ENCODE measurements around the gene ANXA2R. TPM values are rescaled to one million over a fixed set of nuclear protein-coding genes. Genes with fewer than 3 reads are reported as not detected.
"Not testable (repeated sequence)": the region's sequence is repeated elsewhere in the genome, so short reads cannot be mapped to it uniquely, and the experiment has no call there.

The ANXA2R gene, protein sequence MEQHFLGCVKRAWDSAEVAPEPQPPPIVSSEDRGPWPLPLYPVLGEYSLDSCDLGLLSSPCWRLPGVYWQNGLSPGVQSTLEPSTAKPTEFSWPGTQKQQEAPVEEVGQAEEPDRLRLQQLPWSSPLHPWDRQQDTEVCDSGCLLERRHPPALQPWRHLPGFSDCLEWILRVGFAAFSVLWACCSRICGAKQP
- total RNA-seq (2014; rRNA removed; shearing (Covaris generic)), result 2.6 and 3.2 TPM in 2 replicates

- DNase-seq (ENCODE audit: low read depth), result peak; percentile 91
Observed at GRCh38 chr5:43040287-43041098, at the start of gene ANXA2R. Gene ANXA2R, minus strand, starts transcription at chr5:43040319. Its CDS starts 273 bp downstream, at chr5:43040046.

- DNase-seq (ENCODE audit: low read depth), result not testable (repeated sequence)
Observed at GRCh38 chr5:43086118-43086908, 46.2 kb upstream of the ANXA2R start.

DNA sequence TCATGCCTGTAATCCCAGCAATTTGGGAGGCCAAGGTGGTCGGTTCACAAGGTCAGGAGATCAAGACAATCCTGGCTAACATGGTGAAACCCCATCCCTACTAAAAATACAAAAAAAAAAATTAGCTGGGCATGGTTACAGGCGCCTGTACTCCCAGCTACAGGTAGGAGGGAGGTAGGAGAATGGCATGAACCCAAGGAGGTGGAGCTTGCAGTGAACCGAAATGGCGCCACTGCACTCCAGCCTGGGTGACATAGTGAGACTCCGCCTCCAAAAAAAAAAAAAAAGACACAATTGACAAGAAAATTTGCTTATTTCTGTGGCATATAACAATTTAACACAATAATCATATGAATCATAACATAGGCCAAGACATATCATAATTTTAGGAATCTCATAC lies 45.3 kb upstream of the ANXA2R start:
- DNase-seq (ENCODE audit: low read depth), result no peak

DNA sequence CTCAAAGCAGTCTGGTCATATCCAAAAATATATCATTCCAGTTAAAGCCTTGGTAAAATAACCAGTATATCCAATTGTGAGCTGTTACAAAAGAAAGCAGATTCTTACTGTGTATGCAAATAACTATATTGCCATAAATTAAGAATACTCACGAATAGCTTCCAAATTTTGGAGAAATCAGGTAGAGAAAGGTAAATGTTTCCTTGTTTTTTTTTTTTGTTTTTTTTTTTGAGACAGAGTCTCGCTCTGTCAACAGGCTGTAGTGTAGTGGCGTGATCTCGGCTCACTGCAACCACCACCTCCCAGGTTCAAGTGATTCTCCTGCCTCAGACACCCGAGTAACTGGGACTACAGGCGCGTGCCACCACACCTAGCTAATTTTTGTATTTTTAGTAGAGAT lies 44.3 kb upstream of the ANXA2R start:
- not testable (repeated sequence) for DNase-seq (ENCODE audit: low read depth)

DNA sequence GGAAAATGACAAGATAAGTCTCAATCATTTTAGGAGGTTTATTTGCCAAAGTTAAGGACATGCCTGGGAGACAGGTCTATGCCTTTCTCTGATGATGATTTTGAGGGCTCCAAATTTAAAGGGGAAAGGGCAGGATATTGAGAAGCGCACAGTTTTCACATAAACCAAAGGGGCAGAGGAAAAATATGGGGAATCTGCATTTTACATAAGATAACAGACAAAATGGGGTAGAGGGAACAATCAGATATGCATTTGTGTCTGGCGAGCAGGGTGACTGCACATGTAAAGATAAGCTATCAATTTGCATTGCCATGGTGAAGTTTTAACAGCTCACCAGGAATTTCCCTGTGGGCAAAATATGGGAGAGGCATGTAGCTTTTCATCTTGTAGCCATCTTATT lies 41.2 kb upstream of the ANXA2R start:
- DNase-seq (ENCODE audit: low read depth), result not testable (repeated sequence)

DNA sequence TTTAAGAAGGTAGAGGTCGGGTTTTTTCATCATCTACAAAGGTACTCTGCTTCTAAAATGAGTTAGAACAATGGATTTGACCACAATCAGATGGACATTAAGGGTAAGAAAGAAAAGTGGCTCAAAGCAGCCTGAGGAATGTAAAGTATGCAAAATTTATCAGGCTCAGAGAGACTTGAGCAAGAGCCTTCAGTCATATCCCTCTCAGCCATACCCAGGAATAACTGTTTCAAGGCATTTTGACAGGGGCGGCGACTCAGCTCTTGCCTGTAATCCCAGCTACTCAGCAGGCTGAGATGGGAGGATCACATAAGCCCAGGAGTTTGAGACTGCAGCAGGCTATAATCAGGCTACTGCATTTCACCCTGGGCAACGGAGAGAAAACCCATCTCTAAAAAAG lies 38.8 kb upstream of the ANXA2R start:
- DNase-seq (ENCODE audit: low read depth), result peak; percentile 31

- DNase-seq (ENCODE audit: low read depth), result not testable (repeated sequence)
Observed at GRCh38 chr5:43077446-43078191, 37.5 kb upstream of the ANXA2R start.

DNA sequence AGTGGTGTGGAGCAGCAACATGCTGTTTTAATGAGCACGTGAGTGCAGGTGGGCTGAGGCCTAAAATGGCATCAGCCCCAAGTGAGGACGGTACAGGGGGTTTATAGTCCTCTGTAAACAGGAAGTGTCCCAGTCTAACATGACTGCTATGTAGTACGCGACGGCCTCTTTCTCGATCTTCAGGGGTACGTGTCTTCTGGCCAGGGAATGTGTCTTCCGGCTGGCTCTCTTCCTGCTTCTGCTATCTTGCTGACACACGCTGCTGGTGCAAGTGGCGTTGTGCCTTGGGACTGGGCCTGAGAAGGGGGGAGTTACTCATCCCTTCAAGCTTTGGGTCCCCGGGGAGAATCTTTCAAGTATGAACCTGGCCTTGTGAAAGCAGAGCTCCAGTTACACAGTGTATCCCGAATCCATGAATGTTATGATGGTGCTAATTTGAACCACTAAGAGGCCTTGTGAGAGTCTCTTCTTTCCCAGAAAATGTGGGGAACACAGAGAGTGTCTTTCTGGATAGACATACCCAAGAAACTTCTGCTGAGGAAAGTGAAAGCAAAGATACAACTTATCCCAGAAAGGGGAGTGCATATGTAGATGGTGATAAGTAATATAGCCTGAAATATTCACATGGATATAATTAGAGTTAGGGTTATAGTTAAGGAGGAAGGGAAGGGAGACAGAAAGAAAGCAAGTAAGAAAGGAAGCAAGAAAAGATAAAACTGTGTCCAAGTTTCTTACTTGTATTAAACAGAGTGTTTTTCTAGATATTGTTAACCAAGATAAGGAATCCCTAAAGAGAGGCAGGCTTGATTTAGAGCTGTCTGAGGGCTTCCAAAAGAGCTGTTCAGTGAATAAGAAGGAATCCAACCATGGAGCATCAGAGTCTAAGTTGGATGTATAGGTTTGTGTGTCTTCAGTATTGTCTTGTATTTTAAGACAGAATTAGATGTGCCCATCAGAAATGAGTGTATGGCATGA lies 35.5 kb upstream of the ANXA2R start:
- DNase-seq (ENCODE audit: low read depth), result no peak

DNA sequence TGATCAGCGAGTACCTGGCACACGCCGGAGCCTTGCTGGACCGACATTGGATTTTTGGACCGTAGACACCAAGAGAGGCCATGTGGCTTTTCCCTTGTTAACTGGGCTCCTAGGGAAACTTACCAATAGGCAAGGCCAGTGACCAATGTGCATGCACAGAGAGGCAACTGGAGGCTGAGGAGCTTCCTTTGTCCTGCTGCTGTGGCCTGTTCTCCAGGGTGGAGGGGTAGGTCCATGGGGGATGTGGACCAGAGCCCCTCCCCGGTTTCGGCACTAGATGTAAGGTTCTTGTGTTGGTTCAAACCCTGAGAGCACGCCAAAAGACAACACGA lies 34.8 kb upstream of the ANXA2R start:
- DNase-seq (ENCODE audit: low read depth), result no peak

- peak; percentile 39 for DNase-seq (ENCODE audit: low read depth)
Observed at GRCh38 chr5:43073597-43074546, 33.8 kb upstream of the ANXA2R start.

GRCh38 chr5:43069401-43069720 lies 29.2 kb upstream of the ANXA2R start:
- DNase-seq (ENCODE audit: low read depth), result not testable (repeated sequence)

- DNase-seq (ENCODE audit: low read depth), result no peak
Observed at GRCh38 chr5:43068037-43068436, 27.9 kb upstream of the ANXA2R start.

- peak; percentile 88 for DNase-seq (ENCODE audit: low read depth)
Observed at GRCh38 chr5:43066799-43067741, 27.0 kb upstream of the ANXA2R start.

- DNase-seq (ENCODE audit: low read depth), result peak; percentile 73
Observed at GRCh38 chr5:43065948-43066798, 26.1 kb upstream of the ANXA2R start.

DNA sequence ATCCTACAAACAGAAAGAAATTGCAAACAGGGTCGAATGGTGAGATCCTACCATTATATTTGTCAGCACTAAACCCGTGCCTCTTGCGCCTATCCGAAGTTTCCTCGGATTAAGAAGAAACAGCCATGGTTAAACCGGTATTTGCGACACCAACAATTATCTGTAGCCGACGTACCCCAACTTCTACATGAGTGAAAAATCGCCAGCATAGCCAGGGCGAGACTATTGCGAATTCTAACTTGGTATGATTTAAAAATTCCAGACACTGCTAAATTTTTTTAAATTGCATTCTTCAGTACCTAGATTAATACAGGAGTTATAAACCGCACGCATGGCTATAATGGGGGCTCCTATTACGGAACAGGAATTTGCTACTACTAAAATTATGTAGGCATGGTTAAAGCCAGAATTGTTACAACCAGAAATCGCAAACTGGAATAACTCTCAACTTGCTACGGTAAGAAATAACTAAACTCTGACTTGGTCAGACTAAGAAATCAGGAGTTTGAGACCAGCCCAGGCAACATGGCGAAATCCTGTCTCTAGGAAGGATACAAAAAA lies 25.3 kb upstream of the ANXA2R start:
- no peak for DNase-seq (ENCODE audit: low read depth)

GRCh38 chr5:43063721-43064171 lies 23.6 kb upstream of the ANXA2R start:
- peak; percentile 59 for DNase-seq (ENCODE audit: low read depth)

All from RPMI7951 (cell line).